ENCODE measurements around the gene FLAD1. TPM values are rescaled to one million over a fixed set of nuclear protein-coding genes. Genes with fewer than 3 reads are reported as not detected.

FLAD1 gene
- total RNA-seq, 1 experiment from 2014 or later, result 23.7 TPM

GRCh38 chr1:154958036-154958435 lies 25.1 kb upstream of the FLAD1 start:
- H3K36me3 ChIP-seq, result peaks cover 41% of the 10 kb centered on the region
- no peak for DNase-seq (ENCODE audit: low read depth in 1 of 2, low spot score in 2 of 2)
- no peak overlapping the region for H3K4me3 ChIP-seq
- H3K27ac ChIP-seq, result no peak overlapping the region
- H3K27me3 ChIP-seq (replicated peaks), result no peaks in the 10 kb centered on the region
- peaks cover 6% of the 10 kb centered on the region for H3K9me3 ChIP-seq (replicated peaks)
- H3K4me1 ChIP-seq (replicated peaks), result peaks cover 33% of the 10 kb centered on the region

- peaks cover 6% of the 10 kb centered on the region for H3K9me3 ChIP-seq (replicated peaks)
- H3K36me3 ChIP-seq, result peaks cover 49% of the 10 kb centered on the region
- no peak overlapping the region for H3K4me3 ChIP-seq
- no peak for DNase-seq (ENCODE audit: low read depth in 1 of 2, low spot score in 2 of 2)
- peaks cover 34% of the 10 kb centered on the region for H3K4me1 ChIP-seq (replicated peaks)
- H3K27ac ChIP-seq, result no peak overlapping the region
- H3K27me3 ChIP-seq (replicated peaks), result no peaks in the 10 kb centered on the region
Observed at GRCh38 chr1:154958681-154959425, 24.3 kb upstream of the FLAD1 start.

- Histone ChIP-seq H3K36me3 (peaks cover 54% of the 10 kb centered on the region), H3K9me3 (replicated peaks) (peaks cover 6% of the 10 kb centered on the region), H3K4me1 (replicated peaks) (peaks cover 34% of the 10 kb centered on the region), H3K27me3 (replicated peaks) (no peaks in the 10 kb centered on the region), H3K27ac (no peak overlapping the region), H3K4me3 (no peak overlapping the region)
- DNase-seq (ENCODE audit: low read depth in 1 of 2, low spot score in 2 of 2), result no peak
Observed at GRCh38 chr1:154959426-154959780, 23.7 kb upstream of the FLAD1 start.

- no peak overlapping the region for H3K27ac ChIP-seq
- no peak for DNase-seq (ENCODE audit: low read depth in 1 of 2, low spot score in 2 of 2)
- peaks cover 6% of the 10 kb centered on the region for H3K9me3 ChIP-seq (replicated peaks)
Observed at GRCh38 chr1:154960446-154961136, 22.6 kb upstream of the FLAD1 start.

GRCh38 chr1:154961207-154962155 lies 21.7 kb upstream of the FLAD1 start, which contains the start of gene PYGO2:
Gene PYGO2, minus strand, starts transcription at chr1:154961782. Its CDS starts 206 bp downstream, at chr1:154961576.
- peak; percentile 84 to 94 for DNase-seq (ENCODE audit: low read depth in 1 of 2, low spot score in 2 of 2)
- Histone ChIP-seq H3K36me3 (peaks cover 75% of the 10 kb centered on the region), H3K9me3 (replicated peaks) (peaks cover 6% of the 10 kb centered on the region), H3K4me1 (replicated peaks) (peaks cover 26% of the 10 kb centered on the region), H3K27ac (peak within 1 kb of the TSS; percentile 96), H3K27me3 (replicated peaks) (no peaks in the 10 kb centered on the region), H3K4me3 (peak within 1 kb of the TSS; percentile 97)

More at GRCh38 chr1:154960446-154961136, 22.6 kb upstream of the FLAD1 start:
- H3K4me3 ChIP-seq, result peak overlapping the region; percentile 97
- peaks cover 29% of the 10 kb centered on the region for H3K4me1 ChIP-seq (replicated peaks)
- H3K27me3 ChIP-seq (replicated peaks), result no peaks in the 10 kb centered on the region
- H3K36me3 ChIP-seq, result peaks cover 66% of the 10 kb centered on the region

- H3K4me3 ChIP-seq, result peak overlapping the region; percentile 97
- H3K27ac ChIP-seq, result peak overlapping the region; percentile 96
- no peaks in the 10 kb centered on the region for H3K27me3 ChIP-seq (replicated peaks)
- no peak for DNase-seq (ENCODE audit: low read depth in 1 of 2, low spot score in 2 of 2)
- H3K4me1 ChIP-seq (replicated peaks), result peaks cover 23% of the 10 kb centered on the region
- H3K36me3 ChIP-seq, result peaks cover 83% of the 10 kb centered on the region
- peaks cover 6% of the 10 kb centered on the region for H3K9me3 ChIP-seq (replicated peaks)
Observed at GRCh38 chr1:154962156-154962749, 20.9 kb upstream of the FLAD1 start.

GRCh38 chr1:154962795-154963330 lies 20.3 kb upstream of the FLAD1 start:
- Histone ChIP-seq H3K4me3 (no peak overlapping the region), H3K9me3 (replicated peaks) (peaks cover 6% of the 10 kb centered on the region), H3K27ac (no peak overlapping the region), H3K27me3 (replicated peaks) (no peaks in the 10 kb centered on the region), H3K4me1 (replicated peaks) (peaks cover 23% of the 10 kb centered on the region), H3K36me3 (peaks cover 88% of the 10 kb centered on the region)
- DNase-seq (ENCODE audit: low read depth in 1 of 2, low spot score in 2 of 2), result no peak

- peaks cover 23% of the 10 kb centered on the region for H3K4me1 ChIP-seq (replicated peaks)
- H3K27me3 ChIP-seq (replicated peaks), result no peaks in the 10 kb centered on the region
- no peak overlapping the region for H3K27ac ChIP-seq
- peaks cover 6% of the 10 kb centered on the region for H3K9me3 ChIP-seq (replicated peaks)
- no peak overlapping the region for H3K4me3 ChIP-seq
- DNase-seq (ENCODE audit: low read depth in 1 of 2, low spot score in 2 of 2), result no peak
- peaks cover 88% of the 10 kb centered on the region for H3K36me3 ChIP-seq
Observed at GRCh38 chr1:154963643-154964042, 19.5 kb upstream of the FLAD1 start.

- no peak overlapping the region for H3K4me3 ChIP-seq
- H3K27ac ChIP-seq, result no peak overlapping the region
- DNase-seq (ENCODE audit: low read depth in 1 of 2, low spot score in 2 of 2), result no peak
- peaks cover 6% of the 10 kb centered on the region for H3K9me3 ChIP-seq (replicated peaks)
- peaks cover 29% of the 10 kb centered on the region for H3K4me1 ChIP-seq (replicated peaks)
- H3K27me3 ChIP-seq (replicated peaks), result no peaks in the 10 kb centered on the region
- H3K36me3 ChIP-seq, result peaks cover 88% of the 10 kb centered on the region
Observed at GRCh38 chr1:154964359-154964758, 18.8 kb upstream of the FLAD1 start.

- Histone ChIP-seq H3K36me3 (peaks cover 88% of the 10 kb centered on the region), H3K4me3 (no peak overlapping the region), H3K4me1 (replicated peaks) (peaks cover 40% of the 10 kb centered on the region), H3K27me3 (replicated peaks) (no peaks in the 10 kb centered on the region), H3K27ac (no peak overlapping the region), H3K9me3 (replicated peaks) (peaks cover 6% of the 10 kb centered on the region)
- DNase-seq (ENCODE audit: low read depth in 1 of 2, low spot score in 2 of 2), result no peak
Observed at GRCh38 chr1:154966111-154966510, 17.0 kb upstream of the FLAD1 start.

- Histone ChIP-seq H3K9me3 (replicated peaks) (no peaks in the 10 kb centered on the region), H3K27me3 (replicated peaks) (no peaks in the 10 kb centered on the region), H3K27ac (no peak overlapping the region), H3K4me3 (no peak overlapping the region), H3K36me3 (peaks cover 79% of the 10 kb centered on the region), H3K4me1 (replicated peaks) (peaks cover 42% of the 10 kb centered on the region)
- no peak for DNase-seq (ENCODE audit: low read depth in 1 of 2, low spot score in 2 of 2)
Observed at GRCh38 chr1:154967331-154967950, 15.7 kb upstream of the FLAD1 start.

GRCh38 chr1:154968731-154969130 lies 14.4 kb upstream of the FLAD1 start:
- Histone ChIP-seq H3K4me1 (replicated peaks) (peaks cover 43% of the 10 kb centered on the region), H3K27ac (no peak overlapping the region), H3K4me3 (no peak overlapping the region), H3K36me3 (peaks cover 66% of the 10 kb centered on the region), H3K9me3 (replicated peaks) (no peaks in the 10 kb centered on the region), H3K27me3 (replicated peaks) (no peaks in the 10 kb centered on the region)
- no peak for DNase-seq (ENCODE audit: low read depth in 1 of 2, low spot score in 2 of 2)

GRCh38 chr1:154969246-154969645 lies 13.9 kb upstream of the FLAD1 start:
- H3K27ac ChIP-seq, result no peak overlapping the region
- H3K4me3 ChIP-seq, result peak overlapping the region; percentile 33
- H3K4me1 ChIP-seq (replicated peaks), result peaks cover 43% of the 10 kb centered on the region
- no peak for DNase-seq (ENCODE audit: low read depth in 1 of 2, low spot score in 2 of 2)
- no peaks in the 10 kb centered on the region for H3K27me3 ChIP-seq (replicated peaks)
- H3K36me3 ChIP-seq, result peaks cover 61% of the 10 kb centered on the region
- no peaks in the 10 kb centered on the region for H3K9me3 ChIP-seq (replicated peaks)

Measured in SJSA1 (cell line).